H1 (cell line): Measurements from ENCODE around the gene PLN. TPM values are rescaled to one million over a fixed set of nuclear protein-coding genes. Genes with fewer than 3 reads are reported as not detected.

ENCODE experiments used
- CTCF ChIA-PET: fragments of 300-600 bp; sonication (Branson Sonifier 250); formaldehyde crosslinking; loops from one replicate; lab custom pipeline; 2021; ENCODE audit not compliant: partially characterized antibody; lab: Charles Lee
- POLR2A ChIA-PET: fragments of 300-600 bp; sonication (Branson Sonifier 250); formaldehyde crosslinking; loops from one replicate; lab custom pipeline; 2021; ENCODE audit warnings: inconsistent platforms; ENCODE audit not compliant: partially characterized antibody; lab: Charles Lee
- DNase-seq, 2 experiments: peaks; one replicate each; pipeline versions ENCODE4 v3.0.0 to v3.0.0-alpha.2; 2010 to 2022; ENCODE audit warnings: low spot score in 2 of 2, low read depth in 1 of 2, mixed read lengths in 1 of 2
- FAIRE-seq: peaks from 2 replicates; lab custom pipeline; 2011; peaks lifted over from hg19 to GRCh38; lab: Jason Lieb, UNC
- H2AFZ ChIP-seq: 2 replicates; pipeline ENCODE4 v1.8.1; 2012; ENCODE audit warnings: low read length, inconsistent platforms
- H2AK5ac ChIP-seq: 2 replicates; pipeline ENCODE4 v1.6.1; 2013; ENCODE audit warnings: low read depth, low read length
- H2BK120ac ChIP-seq: replicated peaks from 2 replicates; pipeline ENCODE3; 2013; ENCODE audit warnings: low read depth, low read length, inconsistent platforms
- H2BK12ac ChIP-seq: 2 replicates; pipeline ENCODE4 v1.6.1; 2013; ENCODE audit warnings: low read depth, low read length
- H2BK15ac ChIP-seq: 2 replicates; pipeline ENCODE4 v1.6.1; 2013; ENCODE audit warnings: low read length
- H2BK20ac ChIP-seq: 2 replicates; pipeline ENCODE4 v1.6.1; 2013; ENCODE audit warnings: low read length
- H2BK5ac ChIP-seq: 2 replicates; pipeline ENCODE4 v1.6.1; 2013; ENCODE audit warnings: low read depth, low read length
- H3K14ac ChIP-seq: 2 replicates; pipeline ENCODE4 v1.6.1; 2013; ENCODE audit warnings: inconsistent platforms; ENCODE audit not compliant: insufficient read length
- H3K18ac ChIP-seq: 2 replicates; pipeline ENCODE4 v1.6.1; 2013; ENCODE audit warnings: low read length; ENCODE audit errors: extremely low read depth
- H3K23ac ChIP-seq: 2 replicates; pipeline ENCODE4 v1.6.1; 2013; ENCODE audit warnings: inconsistent platforms; ENCODE audit not compliant: insufficient read length
- H3K23me2 ChIP-seq: 2 replicates; pipeline ENCODE4 v1.6.1; 2013; ENCODE audit warnings: low read depth, low read length
- H3K27ac ChIP-seq: 2 replicates; pipeline ENCODE4 v1.6.1; 2011; ENCODE audit warnings: low read depth, low read length, inconsistent platforms
- H3K27me3 ChIP-seq, 4 experiments: replicated peaks in 1 of 4; 1 replicate in 1 of 4; 2 replicates in 3 of 4; pipeline versions ENCODE4 v1.6.1 to v1.8.1; 2011 to 2013; ENCODE audit warnings: low read length in 3 of 4, mild to moderate bottlenecking in 3 of 4, inconsistent platforms in 2 of 4, mixed read lengths in 2 of 4, moderate library complexity in 1 of 4; ENCODE audit not compliant: control insufficient read depth in 3 of 4, insufficient read depth in 3 of 4; ENCODE audit errors: extremely low read depth in 1 of 4
- H3K36me3 ChIP-seq, 4 experiments: 2 replicates each; pipeline versions ENCODE4 v1.6.1 to v1.8.1; 2011 to 2013; ENCODE audit warnings: mild to moderate bottlenecking in 4 of 4, low read length in 3 of 4, moderate library complexity in 2 of 4, control low read depth in 1 of 4, inconsistent platforms in 1 of 4; ENCODE audit not compliant: insufficient read depth in 4 of 4, control insufficient read depth in 2 of 4
- H3K4ac ChIP-seq: replicated peaks from 2 replicates; pipeline ENCODE3; 2013; ENCODE audit warnings: low read length, low read depth, mixed read lengths, inconsistent platforms; ENCODE audit not compliant: insufficient read length
- H3K4me1 ChIP-seq, 4 experiments: replicated peaks in 1 of 4; 1 replicate in 1 of 4; 2 replicates in 3 of 4; pipeline versions ENCODE4 v1.6.1 to v1.8.1; 2011 to 2013; ENCODE audit warnings: low read length in 3 of 4, inconsistent platforms in 2 of 4, mixed read lengths in 1 of 4; ENCODE audit not compliant: insufficient read depth in 4 of 4, control insufficient read depth in 3 of 4
- H3K4me2 ChIP-seq, 2 experiments: 2 replicates each; pipeline versions ENCODE4 v1.6.1 to v1.8.1; 2011 to 2013; ENCODE audit warnings: low read depth in 2 of 2, low read length in 2 of 2, control low read depth in 1 of 2, inconsistent platforms in 1 of 2, mild to moderate bottlenecking in 1 of 2; ENCODE audit not compliant: insufficient read depth in 1 of 2
- H3K4me3 ChIP-seq, 4 experiments: fragments of 200-600, 300-600 bp in 1 of 4; sonication (generic), shearing (Covaris generic), sonication (Bioruptor Twin) in 1 of 4; 2 replicates each; pipeline versions ENCODE4 v1.5.1 to v1.8.1; 2011 to 2016; ENCODE audit warnings: low read length in 4 of 4, low read depth in 3 of 4, control low read depth in 2 of 4, inconsistent platforms in 2 of 4, mild to moderate bottlenecking in 2 of 4, mixed read lengths in 1 of 4, moderate library complexity in 1 of 4; ENCODE audit not compliant: insufficient read depth in 2 of 4; ENCODE audit errors: extremely low read depth in 1 of 4
- H3K56ac ChIP-seq: replicated peaks from 2 replicates; pipeline ENCODE3; 2013; ENCODE audit warnings: low read depth, mild to moderate bottlenecking, mixed read lengths, low read length, inconsistent platforms; ENCODE audit not compliant: insufficient read length
- H3K79me1 ChIP-seq: 2 replicates; pipeline ENCODE4 v1.6.1; 2013; ENCODE audit warnings: low read depth, low read length, control low read depth
- H3K79me2 ChIP-seq, 2 experiments: 2 replicates each; pipeline versions ENCODE4 v1.6.1 to v1.8.1; 2012 to 2013; ENCODE audit warnings: low read length in 2 of 2, mild to moderate bottlenecking in 2 of 2, inconsistent platforms in 1 of 2; ENCODE audit not compliant: insufficient read depth in 2 of 2, control insufficient read depth in 1 of 2
- H3K9ac ChIP-seq, 4 experiments: replicated peaks in 1 of 4; 1 replicate in 1 of 4; 2 replicates in 3 of 4; pipeline versions ENCODE4 v1.6.1 to v1.8.1; 2011 to 2013; ENCODE audit warnings: low read depth in 3 of 4, low read length in 3 of 4, control low read depth in 2 of 4, mild to moderate bottlenecking in 2 of 4, moderate library complexity in 2 of 4, inconsistent platforms in 1 of 4; ENCODE audit errors: extremely low read depth in 1 of 4
- H3K9me3 ChIP-seq, 2 experiments: 2 replicates each; pipeline versions ENCODE4 v1.6.1 to v1.8.1; 2012 to 2013; ENCODE audit warnings: mild to moderate bottlenecking in 2 of 2, moderate library complexity in 2 of 2, control low read depth in 1 of 2, inconsistent platforms in 1 of 2, low read depth in 1 of 2, low read length in 1 of 2, mixed read lengths in 1 of 2; ENCODE audit not compliant: insufficient read depth in 2 of 2
- H4K20me1 ChIP-seq, 2 experiments: replicated peaks in 1 of 2; 2 replicates each; pipeline versions ENCODE3 to v1.8.1; 2011 to 2013; ENCODE audit warnings: inconsistent platforms in 2 of 2, low read length in 2 of 2, mild to moderate bottlenecking in 1 of 2; ENCODE audit not compliant: insufficient read depth in 2 of 2, control insufficient read depth in 1 of 2
- H4K5ac ChIP-seq: 2 replicates; pipeline ENCODE4 v1.6.1; 2013; ENCODE audit warnings: low read length, low read depth, mixed read lengths, inconsistent platforms; ENCODE audit not compliant: insufficient read length
- H4K8ac ChIP-seq: 2 replicates; pipeline ENCODE4 v1.8.0; 2013; ENCODE audit warnings: mild to moderate bottlenecking, moderate library complexity, low read length, inconsistent platforms; ENCODE audit not compliant: insufficient read depth; ENCODE audit errors: extremely low read depth
- H4K91ac ChIP-seq: replicated peaks from 2 replicates; pipeline ENCODE3; 2013; ENCODE audit warnings: low read length, mixed read lengths, inconsistent platforms; ENCODE audit not compliant: insufficient read length
- BRCA1 ChIP-seq: IDR thresholded peaks from 2 replicates; pipeline ENCODE4 v1.6.1; 2012; ENCODE audit warnings: low read depth, low read length, improper control_type of control experiment
- EGR1 ChIP-seq: IDR thresholded peaks from 2 replicates; pipeline ENCODE4 v1.6.1; 2011; ENCODE audit warnings: low read depth, low read length, borderline replicate concordance
- KDM5A ChIP-seq: fragments of 200-600 bp; IDR thresholded peaks from 2 replicates; pipeline ENCODE4 v1.7.1; 2012; ENCODE audit warnings: mild to moderate bottlenecking, low read length, inconsistent platforms, mixed read lengths
- RNF2 ChIP-seq: fragments of 200-900, 300-1000 bp; sonication (generic); IDR thresholded peaks from 2 replicates; pipeline ENCODE4 v1.7.1; 2016; ENCODE audit warnings: borderline replicate concordance, low read depth, mild to moderate bottlenecking, antibody characterized with exemption, low read length; ENCODE audit not compliant: poor library complexity, severe bottlenecking; ENCODE audit errors: missing control alignments
- TAF1 ChIP-seq: IDR thresholded peaks from 2 replicates; pipeline ENCODE4 v1.6.1; 2011; ENCODE audit warnings: mild to moderate bottlenecking, low read depth, low read length
- WGBS, 2 experiments: shearing (Covaris generic) in 1 of 2; methylation state at CpG; one replicate each; pipeline versions ENCODE4 v1.1.6 to v1.1.7; 2013 to 2015; ENCODE audit warnings: low lambda C conversion rate in 2 of 2, mixed read lengths in 2 of 2, inconsistent platforms in 1 of 2, low coverage in 1 of 2, missing lambda C conversion rate in 1 of 2; ENCODE audit not compliant: insufficient replicate concordance in 2 of 2, insufficient coverage in 1 of 2, insufficient read length in 1 of 2; ENCODE audit errors: extremely low coverage in 1 of 2, missing lambda C conversion rate in 1 of 2; 5-methylcytosine and 5-hydroxymethylcytosine counted together
- polyA plus RNA-seq, 7 experiments: library from polyadenylated mRNA; depleted of rRNA in 3 of 7; stranded (reverse) in 5 of 7; unstranded in 2 of 7; fragments of >200 nt in 5 of 7; fragments of 200-250 nt in 2 of 7; gene quantifications; 1 replicate in 5 of 7; 2 replicates in 1 of 7; 4 replicates in 1 of 7; pipeline versions ENCODE4 v1.2.1 to v1.2.3, GENCODE V29; 2011 to 2013; ENCODE audit warnings: missing spikeins in 2 of 7, mixed read lengths in 2 of 7
- total RNA-seq: library from RNA; stranded (reverse); fragmentation: NEBNext Ultra II Directional; extraction: Animal tissue kit (Norgen Biotek cat#: 25700); gene quantifications from 2 replicates; pipeline ENCODE4 v1.2.1, GENCODE V29; 2021
- TF ChIP-seq, protein P1 (sequence below): IDR thresholded peaks from 2 replicates; pipeline ENCODE4 v1.6.1; 2012; ENCODE audit warnings: low read length, inconsistent platforms

Gene PLN
- total and polyA plus RNA-seq, 2 of the 8 experiments (the other 6 are each of a cell fraction or from before 2014, with no cell fraction given) = not detected

DNA sequence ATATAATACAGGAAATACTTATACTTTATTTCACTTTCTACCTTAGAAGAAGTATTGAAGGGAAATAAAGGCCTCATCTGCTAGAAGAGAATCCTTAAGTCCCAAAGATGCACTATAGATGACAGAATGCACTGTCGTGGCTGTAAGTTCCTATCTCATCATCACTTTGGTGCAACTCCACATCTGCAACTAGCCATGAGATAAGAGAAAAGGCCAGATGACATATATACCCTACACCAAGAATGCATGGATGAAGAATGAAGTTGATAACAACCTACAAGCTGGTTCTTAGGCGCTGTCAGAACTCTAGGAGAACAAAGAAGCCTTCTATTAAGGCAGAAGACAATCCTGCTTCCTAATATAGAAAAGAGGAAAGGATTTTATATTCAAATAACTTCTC lies 11.6 kb upstream of the PLN start:
- WGBS, 2 experiments = 87% methylated on average over 2 of the region's 2 CpGs; no CpG with 5 or more reads in 1 of the 2 experiments
- no peak overlapping the region for H3K9ac ChIP-seq
- no peak overlapping the region for H3K4me2 ChIP-seq
- no peak overlapping the region for H3K18ac ChIP-seq
- H3K79me1 ChIP-seq = no peaks in the 10 kb centered on the region
- no peak overlapping the region for H3K27ac ChIP-seq
- no peaks in the 10 kb centered on the region for H3K23me2 ChIP-seq
- POLR2A ChIA-PET = no interaction called here
- H3K56ac ChIP-seq = no peak overlapping the region
- TF ChIP-seq TAF1 (no peak), KDM5A (no peak), RNF2 (no peak), EGR1 (no peak), BRCA1 (no peak)
- TF ChIP-seq, protein P1, sequence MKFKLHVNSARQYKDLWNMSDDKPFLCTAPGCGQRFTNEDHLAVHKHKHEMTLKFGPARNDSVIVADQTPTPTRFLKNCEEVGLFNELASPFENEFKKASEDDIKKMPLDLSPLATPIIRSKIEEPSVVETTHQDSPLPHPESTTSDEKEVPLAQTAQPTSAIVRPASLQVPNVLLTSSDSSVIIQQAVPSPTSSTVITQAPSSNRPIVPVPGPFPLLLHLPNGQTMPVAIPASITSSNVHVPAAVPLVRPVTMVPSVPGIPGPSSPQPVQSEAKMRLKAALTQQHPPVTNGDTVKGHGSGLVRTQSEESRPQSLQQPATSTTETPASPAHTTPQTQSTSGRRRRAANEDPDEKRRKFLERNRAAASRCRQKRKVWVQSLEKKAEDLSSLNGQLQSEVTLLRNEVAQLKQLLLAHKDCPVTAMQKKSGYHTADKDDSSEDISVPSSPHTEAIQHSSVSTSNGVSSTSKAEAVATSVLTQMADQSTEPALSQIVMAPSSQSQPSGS = no peak
- no peak overlapping the region for H2BK120ac ChIP-seq
- H2AK5ac ChIP-seq = no peak overlapping the region
- H2BK20ac ChIP-seq = no peak overlapping the region
- no peaks in the 10 kb centered on the region for H3K27me3 ChIP-seq
- H3K4me3 ChIP-seq = no peak overlapping the region
- H3K14ac ChIP-seq = no peak overlapping the region
- no peak overlapping the region for H2BK15ac ChIP-seq
- no peaks in the 10 kb centered on the region for H3K36me3 ChIP-seq
- CTCF ChIA-PET = interaction anchor here (1.4 kb wide), 1 partner anchor 12 kb away, joined by 3 read pairs; the partner anchor contains the start of gene PLN
- H3K4ac ChIP-seq = no peak overlapping the region
- no peak for DNase-seq
- peaks cover 0 to 24% of the 10 kb centered on the region in 2 experiments; a peak in 1 of 4 replicates for H3K79me2 ChIP-seq
- no peak overlapping the region for H4K91ac ChIP-seq
- H3K9me3 ChIP-seq = no peaks in the 10 kb centered on the region; a peak in 1 of 4 replicates
- no peak for FAIRE-seq
- H2BK5ac ChIP-seq = no peak overlapping the region
- no peak overlapping the region for H2BK12ac ChIP-seq
- no peak overlapping the region for H4K5ac ChIP-seq
- no peak overlapping the region for H2AFZ ChIP-seq
- H3K23ac ChIP-seq = no peak overlapping the region
- no peaks in the 10 kb centered on the region for H4K20me1 ChIP-seq
- H4K8ac ChIP-seq = no peak overlapping the region
- no peaks in the 10 kb centered on the region for H3K4me1 ChIP-seq
